ENCODE data around the gene DTX1. TPM values are rescaled to one million over a fixed set of nuclear protein-coding genes. Genes with fewer than 3 reads are reported as not detected.

Gene DTX1
- total and polyA plus RNA-seq, 2 of the 8 experiments (the other 6 are each of a cell fraction or from before 2014, with no cell fraction given) = 4.7 to 6.9 TPM

- TF ChIP-seq CHD7 (IDR thresholded peaks at IDR 0.05; ENCODE audit: insufficient replicate concordance, low read length) (no peak), TEAD4 (IDR thresholded peaks at IDR 0.05; ENCODE audit: low read depth, low read length) (no peak), CBX5 (IDR thresholded peaks at IDR 0.05; ENCODE audit: low read depth, low read length) (no peak), EZH2 (IDR thresholded peaks at IDR 0.05; ENCODE audit: low read depth, low read length, severe bottlenecking) (no peak), SP1 (IDR thresholded peaks at IDR 0.05; ENCODE audit: low read depth, low read length) (no peak), SRF (IDR thresholded peaks at IDR 0.05; ENCODE audit: low read depth, low read length) (no peak), SIRT6 (IDR thresholded peaks at IDR 0.05; ENCODE audit: low read length) (no peak), CEBPB (IDR thresholded peaks at IDR 0.05; ENCODE audit: low read depth, low read length) (no peak), FOSL1 (IDR thresholded peaks at IDR 0.05; ENCODE audit: insufficient read depth, low read depth, low read length) (no peak), HDAC6 (IDR thresholded peaks at IDR 0.05; ENCODE audit: low read depth, low read length) (no peak), TAF7 (optimal IDR thresholded peaks at IDR 0.05; ENCODE audit: borderline replicate concordance, low read depth, low read length) (no peak), RAD21 (IDR thresholded peaks at IDR 0.05 in 1 of 2, conservative IDR thresholded peaks at IDR 0.05 in 1 of 2; ENCODE audit: low read depth in 2 of 2, low read length in 2 of 2) (no peak)
Measured at GRCh38 chr12:113099364-113099763, 42.8 kb downstream of the DTX1 start (continued).
